HG03025 (cell line): ENCODE data around the gene AGAP1.

Experiments used
- ATAC-seq: cut with Tn5 transposase; IDR thresholded peaks from one replicate; pipeline ENCODE4 v1.9.1; 2021; ENCODE audit warnings: mild to moderate bottlenecking, moderate library complexity; ENCODE audit not compliant: unreplicated experiment, low FRiP score

The AGAP1 gene

DNA sequence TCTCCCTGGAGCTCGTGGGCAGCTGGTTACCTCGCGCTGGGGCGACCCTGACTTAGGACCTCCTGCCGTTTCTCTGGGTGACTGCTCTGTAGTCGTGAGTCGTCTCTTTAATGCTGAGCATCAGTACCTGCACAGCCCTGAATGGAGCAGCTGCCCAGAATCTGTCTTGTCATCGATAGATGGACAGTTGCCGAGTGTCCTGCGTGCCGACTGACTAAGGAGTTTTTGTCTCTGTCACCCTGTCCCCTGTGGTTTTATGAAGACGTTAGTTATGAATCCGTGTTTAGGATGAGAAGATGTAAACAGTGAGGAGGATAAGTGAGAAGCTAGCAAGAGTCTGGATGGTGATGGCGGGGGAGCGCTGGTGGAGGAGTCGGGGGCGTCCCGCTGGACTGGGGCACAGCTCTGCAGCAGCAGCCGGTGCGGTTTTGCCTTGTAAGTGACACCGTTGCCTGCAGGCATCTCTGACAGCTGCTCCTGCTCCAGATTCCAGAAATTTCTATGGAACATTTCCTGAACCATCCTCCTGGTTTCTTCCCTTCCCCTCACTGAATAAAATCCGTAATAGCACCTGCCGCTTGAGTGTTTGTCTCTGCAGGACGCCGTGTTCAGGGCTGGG is 13.3 kb downstream of the AGAP1 start:
- ATAC-seq: no peak

DNA sequence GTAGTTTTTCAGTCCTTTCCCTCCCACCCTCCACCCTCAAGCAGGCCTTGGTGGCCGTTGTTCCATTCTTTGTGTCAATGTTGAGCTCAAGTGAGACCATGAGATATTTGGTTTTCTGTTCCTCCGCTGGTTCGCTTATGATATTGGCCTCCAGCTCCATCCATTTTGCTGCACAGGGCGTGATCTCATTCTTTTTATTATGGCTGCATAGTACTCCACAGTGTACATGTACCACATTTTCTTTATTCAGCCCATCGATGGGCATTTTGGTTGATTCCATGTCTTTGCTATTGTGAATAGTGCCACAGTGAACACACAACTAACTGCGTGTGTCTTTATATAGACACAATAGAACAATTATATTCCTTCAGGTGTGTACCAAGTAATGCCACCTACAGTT is 14.1 kb downstream of the AGAP1 start:
- ATAC-seq: no peak

DNA sequence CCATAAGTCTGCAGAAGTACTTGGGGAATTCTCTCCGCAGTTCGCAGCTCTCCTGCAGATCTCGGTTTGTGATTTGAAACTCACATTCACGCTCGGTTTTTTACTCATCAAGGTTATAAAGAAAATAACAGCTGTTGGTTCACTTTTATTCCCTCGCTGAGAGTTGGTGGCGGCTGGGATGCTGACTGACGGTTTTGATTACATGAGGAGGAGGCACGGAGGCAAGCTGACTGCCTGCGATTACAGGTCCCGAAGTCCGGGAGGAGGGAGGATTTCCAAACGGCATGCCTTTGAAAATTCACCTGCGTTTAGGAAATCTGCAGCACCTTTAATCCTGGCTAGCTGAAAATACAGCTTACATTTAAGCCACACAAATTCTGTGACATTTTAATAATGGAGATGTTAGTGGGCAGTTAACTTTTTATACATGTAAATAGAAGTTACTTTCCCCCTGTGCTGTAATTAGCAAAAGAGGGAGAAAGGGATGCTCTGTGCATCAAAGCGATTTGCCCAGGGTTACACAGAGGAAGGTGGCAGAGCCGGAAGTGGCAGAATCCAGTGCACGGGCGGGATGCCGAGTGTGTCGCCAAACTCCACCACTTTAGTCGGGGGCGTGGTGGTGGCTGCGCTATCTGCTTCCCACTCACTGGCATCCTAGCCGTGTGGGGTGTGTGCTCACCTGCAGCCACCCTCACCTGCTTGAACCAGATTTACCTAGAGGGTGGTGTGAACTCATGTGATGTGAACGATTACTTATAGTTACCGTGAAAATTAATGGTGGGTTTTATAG is 14.7 kb downstream of the AGAP1 start:
- ATAC-seq: no peak

DNA sequence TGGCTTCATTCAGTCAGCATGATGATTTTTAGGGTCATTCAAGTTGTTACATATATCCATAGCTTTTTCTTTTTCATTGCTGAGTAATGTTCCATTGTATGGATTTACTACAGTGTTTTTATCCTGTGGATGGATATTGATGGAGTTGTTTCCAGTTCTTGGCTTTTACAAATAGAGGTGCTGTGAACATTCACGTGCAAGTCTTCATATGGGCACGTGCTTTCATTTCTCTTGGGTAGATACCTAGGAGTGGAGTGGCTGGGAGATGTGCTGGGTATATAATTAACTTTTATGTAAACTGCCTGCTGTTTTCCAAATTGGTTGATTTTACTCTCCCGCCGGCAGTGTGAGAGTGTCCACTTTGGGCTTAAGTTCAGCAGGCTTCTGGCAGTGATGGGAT is 16.5 kb downstream of the AGAP1 start:
- ATAC-seq: no peak

DNA sequence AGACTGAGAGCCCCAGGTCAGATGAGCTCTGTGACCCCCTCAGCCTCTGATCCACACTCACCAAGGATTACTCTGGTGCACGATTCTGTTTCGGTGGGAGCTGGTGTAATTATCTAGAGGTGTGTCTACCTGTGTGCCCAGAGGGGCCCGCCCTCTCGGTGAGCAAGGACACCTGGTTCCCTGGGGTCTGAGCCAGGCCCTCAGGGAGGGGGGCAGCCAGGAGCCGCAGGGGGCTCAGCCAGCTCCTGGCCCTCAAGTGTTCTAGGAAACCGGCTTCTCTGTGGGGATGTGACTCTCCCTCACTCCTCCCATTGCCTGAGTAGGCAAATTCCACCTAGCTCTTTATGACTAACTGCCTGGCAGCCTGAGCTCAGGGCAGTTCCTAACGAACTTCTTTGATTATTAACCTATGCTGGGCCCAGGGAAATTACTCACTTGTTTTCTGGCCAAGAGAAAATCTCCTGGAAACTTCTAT is 17.4 kb downstream of the AGAP1 start:
- ATAC-seq: no peak

DNA sequence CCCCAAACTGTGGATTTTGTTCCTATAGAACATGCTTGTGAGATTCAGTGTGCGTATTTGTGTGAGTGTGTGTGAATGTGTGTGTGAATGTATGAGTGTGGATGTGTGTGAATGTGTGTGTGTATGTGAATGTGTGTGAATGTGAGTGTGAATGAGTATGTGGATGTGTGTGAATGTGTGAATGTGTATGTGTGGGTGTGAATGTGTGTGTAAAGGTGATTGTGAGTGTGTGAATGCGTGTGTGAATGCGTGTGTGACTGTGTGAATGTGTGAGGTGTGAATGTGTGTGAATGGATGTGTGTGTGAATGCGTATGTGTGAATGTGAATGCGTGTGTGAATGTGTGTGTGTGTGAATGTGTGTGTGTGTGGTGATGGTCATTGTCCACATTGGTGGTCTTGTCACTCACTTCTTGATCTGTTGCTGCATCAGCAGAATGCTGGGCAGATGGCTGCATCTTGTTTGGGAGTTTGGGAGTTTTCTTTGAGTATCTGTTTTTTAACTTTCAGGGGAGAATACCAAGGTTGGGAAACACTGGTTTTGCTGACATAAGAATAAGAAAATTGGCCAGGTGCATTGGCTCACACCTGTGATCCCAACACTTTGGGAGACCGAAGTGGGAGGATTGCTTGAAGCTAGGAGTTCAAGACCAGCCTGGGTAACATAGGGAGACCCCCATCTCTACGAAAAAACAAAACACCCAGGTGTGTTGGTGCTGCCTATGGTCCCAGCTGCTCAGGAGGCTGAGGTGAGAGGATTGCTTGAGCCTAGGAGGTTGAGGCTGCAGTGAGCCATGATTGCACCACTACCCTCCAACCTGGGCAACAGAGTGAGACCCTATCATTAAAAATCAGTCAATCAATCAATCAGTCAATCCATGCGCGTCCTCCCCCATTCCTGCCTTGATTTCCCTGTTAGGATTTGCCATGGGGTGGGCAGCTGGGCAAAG is 18.2 kb downstream of the AGAP1 start:
- no peak for ATAC-seq

DNA sequence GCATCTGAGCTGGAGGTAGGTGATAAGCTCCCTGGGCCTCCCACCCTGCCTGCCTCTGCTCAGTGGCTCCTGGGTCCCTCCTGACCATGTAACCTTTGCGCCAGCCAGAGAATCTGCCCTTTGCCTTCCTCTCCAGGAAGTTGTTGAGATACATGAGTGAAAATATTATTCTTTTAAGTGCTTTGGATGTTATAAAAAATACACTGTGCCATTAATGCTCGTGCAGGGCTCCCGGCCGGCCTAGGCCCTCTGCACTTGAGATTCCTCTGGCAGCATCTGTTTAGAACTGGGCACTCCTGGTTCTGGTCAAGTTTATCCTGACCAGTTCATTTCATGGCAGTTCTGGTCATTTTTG is 18.8 kb downstream of the AGAP1 start:
- no peak for ATAC-seq

DNA sequence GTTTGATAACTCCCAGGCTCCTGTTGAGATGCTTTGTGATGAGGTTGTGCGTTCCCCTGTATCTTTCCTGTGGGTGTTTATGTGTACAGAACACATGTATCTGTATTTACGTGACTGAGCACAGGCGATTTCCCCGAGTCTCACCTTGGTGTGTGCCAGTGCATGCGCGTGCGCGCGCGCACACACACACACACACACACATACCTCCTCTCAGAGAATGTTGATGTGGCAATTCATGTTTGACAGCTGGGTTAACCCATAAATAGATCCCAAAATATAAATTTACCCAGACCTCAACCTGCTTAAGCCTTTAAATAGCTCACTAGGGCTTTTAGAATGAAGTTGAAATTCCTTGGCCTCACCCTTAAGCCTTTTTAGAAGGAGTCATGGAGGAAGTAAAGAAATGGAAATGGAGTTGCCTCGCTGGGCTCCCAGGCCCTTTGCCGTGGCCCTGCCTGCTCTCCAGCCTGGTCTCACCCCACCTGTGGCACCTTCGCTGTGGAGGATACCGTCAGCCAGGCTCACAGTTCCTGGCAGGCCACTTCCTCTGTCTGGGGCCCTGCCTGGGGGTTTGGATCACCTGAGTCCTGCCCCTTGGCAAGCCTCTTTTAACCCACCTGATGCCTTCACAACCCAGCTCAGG is 20.3 kb downstream of the AGAP1 start:
- no peak for ATAC-seq

DNA sequence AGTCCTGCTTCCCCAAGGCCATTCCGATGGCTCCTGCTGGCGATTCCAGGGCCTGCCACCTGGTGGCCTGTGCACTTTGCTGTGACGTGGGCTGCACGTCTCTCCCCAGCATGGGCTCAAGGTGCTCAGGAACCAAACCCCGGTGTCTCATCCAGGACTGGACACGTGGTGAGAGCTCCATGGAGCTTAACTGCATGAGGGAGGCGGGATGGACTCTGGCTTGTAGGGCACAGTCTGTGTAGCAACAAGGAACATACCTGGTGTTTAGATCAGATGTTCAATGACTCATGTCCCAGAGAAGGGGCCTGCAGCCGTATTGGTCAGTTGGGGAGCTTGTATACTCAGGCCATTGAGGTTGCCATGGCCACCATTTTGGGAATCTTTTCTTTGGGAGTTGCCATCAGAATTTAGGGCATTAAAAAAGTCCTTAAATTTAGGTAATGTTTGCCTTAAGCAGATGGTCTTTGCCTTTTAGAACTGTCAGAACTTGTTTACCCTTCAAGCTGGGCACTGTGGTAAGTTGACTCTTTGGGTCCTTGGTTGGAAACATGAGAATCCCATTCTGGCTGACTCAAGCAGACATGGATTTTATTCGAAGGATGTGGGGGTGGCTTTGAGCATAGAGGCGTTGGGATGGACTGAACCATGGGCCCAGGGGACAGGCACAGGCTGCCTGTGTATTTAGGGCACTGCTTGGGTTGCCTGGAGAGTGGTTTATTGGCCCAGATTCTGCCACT is 21.0 kb downstream of the AGAP1 start:
- no peak for ATAC-seq

DNA sequence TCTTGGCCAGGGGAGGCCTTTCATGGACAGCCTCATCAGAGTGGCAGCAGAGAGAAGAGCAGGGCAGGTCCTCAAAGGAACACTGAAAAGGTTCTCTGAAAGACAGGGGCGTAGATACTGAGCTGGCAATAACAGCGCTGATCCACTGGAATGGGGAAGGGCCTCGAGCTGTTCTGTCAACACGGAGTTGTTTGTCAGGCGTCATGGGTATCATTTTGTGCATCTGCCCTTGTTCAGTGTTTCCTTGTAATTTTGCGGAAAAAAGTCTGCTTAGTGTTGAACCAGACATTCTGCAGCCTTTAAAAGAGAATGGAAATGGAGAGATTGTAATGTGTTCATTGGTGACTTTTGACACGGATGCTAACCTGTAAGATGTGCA is 21.5 kb downstream of the AGAP1 start:
- ATAC-seq: no peak

DNA sequence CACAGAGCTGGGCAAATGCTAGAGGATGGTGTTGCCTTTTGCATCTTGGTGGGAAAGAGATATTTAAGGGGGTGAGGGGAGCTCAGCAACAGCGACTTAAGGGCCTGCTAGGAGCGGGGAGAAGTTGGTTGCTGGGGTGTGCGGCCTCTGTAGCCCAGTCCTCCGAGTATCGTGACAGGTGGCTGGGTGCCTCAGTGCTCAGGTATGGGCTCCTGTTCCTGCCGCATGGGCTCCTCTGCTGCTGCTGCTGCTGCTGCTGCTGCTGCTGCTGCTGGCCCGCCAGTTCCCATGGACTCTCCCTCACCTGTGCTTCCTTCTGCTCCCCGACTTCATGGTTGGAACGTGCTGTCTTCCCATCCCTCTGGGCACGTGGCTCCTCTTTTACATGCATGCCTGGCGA is 22.0 kb downstream of the AGAP1 start:
- no peak for ATAC-seq

DNA sequence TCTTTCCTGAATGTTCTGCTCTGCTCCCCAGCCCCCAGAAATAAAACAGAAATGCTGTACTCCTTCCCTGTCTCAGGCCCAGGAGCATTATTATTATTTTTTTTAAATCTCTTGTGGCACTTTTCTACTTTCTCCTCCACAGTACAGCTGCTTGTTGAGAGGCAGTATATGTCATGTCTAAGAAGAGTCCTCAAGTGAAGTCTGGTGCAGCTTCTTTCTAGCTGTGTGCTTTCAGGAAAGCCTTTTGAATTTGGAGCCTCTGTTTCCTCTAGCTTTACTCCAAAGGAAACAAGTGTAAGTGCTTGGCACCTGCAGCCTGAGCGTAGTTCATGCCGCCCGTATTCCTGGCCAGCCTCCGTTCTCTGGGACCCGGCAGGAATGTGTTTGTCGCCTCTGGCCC is 22.4 kb downstream of the AGAP1 start:
- no peak for ATAC-seq

DNA sequence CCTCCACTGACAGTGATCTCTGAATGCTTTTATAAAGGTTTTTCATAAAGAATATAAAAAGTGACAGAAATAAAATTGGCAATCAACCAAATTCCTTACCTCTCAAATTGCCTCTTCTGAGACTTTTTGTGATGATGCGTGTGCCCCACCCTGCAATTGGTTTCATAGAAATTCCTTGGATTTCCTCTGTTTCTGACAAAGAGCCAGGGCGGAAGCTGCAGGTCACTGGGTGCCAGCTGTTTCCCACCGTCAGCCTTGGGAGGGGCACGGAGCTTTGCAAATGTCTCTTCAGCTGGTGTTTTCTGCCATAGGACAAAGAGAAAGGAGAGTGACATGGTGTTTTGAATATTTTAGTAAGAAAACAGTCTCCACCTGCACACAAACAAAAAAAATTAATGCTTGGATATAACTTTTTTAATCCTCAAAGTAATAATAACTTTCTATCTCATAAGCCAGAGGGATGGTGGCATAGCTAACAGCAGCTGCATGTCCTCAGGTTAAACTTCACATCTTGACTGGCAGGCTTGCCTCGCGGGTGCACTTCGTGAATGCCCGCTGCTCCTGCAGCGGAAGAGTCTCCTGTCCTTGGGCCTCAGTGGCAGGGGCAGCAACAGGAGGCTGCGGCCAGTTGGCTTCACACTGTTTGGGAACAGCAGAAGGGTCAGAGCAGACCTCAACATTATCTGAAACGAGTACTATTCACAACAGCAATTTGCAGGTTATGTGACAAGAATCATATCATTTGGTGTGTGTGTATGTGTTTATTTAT is 24.7 kb downstream of the AGAP1 start:
- ATAC-seq: no peak

DNA sequence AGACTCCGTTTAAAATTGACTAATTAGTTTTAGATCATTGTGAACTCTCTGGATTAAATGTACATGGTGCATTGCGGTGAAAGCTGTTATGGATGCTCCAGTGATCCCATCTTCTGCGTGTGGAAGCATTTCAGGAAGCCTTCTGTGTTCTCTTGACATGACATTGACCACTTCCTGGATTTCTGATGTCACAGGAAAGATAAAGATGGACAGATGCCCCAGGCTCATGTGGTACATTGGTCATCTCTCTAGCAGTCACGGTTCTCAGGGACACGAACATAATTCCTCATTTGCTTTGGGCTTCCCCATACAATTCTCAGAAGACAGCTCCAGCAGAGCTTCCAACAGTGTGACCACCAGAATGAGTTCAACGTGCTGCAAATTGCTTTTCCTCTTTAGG is 26.9 kb downstream of the AGAP1 start:
- ATAC-seq: no peak

DNA sequence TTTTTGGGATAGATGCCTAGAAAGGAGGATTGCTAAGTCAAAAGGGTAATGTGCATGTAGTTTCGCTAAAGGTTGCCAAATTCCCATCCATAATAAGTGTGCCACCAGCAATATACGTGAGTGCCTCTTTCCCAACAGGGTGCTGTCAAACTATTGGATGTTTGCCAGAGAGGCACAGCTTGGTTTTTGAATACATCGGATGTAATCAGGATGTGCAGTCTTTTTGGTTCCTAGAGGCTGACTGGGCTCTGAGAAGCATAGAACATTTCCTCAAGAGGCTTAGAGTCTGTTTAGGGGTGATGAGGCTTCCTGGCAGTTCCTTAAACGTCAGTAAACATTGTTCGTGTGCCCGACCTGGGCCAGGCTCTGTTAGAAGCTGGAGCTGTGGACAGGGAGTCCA is 28.0 kb downstream of the AGAP1 start:
- no peak for ATAC-seq

DNA sequence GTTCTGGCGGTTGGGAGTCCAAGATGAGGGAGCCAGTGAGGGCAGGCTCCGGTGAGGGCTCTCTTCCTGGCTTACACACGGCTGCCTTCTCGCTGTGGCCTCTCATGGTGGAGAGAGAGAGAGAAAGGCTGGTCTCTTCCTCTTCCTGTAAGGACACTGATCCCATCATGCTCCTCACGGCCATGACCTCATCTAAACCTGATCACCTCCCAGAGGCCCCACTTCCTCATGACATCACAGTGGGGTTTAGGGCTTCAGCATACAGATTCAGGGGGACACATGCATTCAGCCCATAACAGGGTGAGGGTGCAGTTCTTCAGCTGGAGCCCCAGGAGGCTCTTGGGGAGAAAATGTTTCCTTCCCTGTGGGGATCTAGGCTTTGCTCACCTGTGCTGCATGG is 29.2 kb downstream of the AGAP1 start:
- ATAC-seq: no peak

DNA sequence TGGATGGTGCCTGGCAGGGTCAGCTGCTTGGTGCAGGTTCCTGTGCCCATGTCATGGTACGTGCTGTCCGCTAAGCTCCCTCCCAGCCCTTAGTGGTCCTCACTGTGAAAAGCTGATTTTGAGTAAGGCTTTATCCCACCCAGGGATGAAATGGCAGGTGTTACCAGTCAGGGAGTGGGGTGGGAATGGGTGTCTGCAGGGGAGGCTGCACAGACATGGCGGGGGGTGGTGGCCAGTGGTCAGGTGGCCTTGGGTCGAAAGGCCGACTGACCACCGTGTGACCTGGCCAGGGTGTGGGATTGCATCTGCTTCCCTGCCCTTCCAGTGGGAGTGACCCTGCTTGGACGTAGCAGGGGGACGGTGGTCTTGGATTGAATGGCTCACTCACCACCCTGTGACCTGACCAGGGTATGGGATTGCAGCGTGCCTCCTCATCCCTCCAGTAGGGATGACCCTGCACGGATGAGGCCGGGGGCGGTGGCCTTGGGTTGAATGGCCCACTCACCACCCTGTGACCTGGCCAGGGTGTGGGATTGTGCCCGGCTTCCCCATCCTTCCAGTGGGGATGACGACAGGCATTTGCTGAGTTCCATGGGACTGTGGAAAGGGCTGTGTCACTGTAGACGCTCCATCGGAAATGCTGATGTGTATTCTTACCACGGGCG is 29.8 kb downstream of the AGAP1 start:
- ATAC-seq: no peak

DNA sequence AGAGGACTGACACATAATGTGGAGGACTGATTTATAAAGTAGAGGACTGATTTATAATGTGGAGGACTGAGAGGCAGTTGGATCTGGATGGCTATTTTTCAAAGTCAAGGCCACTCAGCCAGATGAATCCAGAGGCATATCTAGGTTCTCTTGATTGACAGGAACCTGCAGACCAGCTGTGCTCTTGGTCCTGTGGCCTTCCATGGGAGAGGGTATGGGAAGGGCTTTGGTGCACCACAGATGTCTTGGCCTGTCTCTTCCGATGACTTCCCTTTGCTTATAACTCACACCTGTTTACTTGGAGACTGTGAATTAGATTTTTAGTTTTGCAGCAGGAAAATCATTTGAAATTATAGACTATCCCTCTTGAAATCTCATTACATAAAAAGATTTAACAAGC is 32.3 kb downstream of the AGAP1 start:
- no peak for ATAC-seq
